ENCODE measurements around the gene DPEP2NB.
"Not testable (repeated sequence)": the region's sequence is repeated elsewhere in the genome, so short reads cannot be mapped to it uniquely, and the experiment has no call there.

DPEP2NB gene

DNA sequence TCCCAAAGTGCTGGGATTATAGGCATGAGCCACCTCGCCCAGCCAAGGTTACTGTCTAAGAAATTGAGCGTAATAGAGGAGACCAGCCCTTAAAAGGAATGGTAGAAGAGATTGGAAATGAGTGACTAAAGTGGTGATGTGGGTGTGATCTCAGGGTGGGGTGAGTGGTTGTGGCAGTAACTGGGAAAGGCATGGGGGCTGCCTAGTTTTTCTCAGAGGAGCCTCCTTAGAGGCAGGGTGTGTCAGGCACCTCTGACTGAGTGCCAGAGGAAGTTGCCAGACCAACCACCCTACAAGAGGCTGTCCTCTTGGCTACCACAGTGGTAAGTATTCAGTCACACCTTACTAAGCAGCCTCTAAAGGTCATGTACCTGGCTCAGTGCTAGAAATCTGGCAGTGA is 16.2 kb upstream of the DPEP2NB start:
- H3K4me3 ChIP-seq (ENCODE audit: low read length): no peak overlapping the region
- TF ChIP-seq ZNF274 (IDR thresholded peaks at IDR 0.05; ENCODE audit: low read depth, low read length): no peak

DNA sequence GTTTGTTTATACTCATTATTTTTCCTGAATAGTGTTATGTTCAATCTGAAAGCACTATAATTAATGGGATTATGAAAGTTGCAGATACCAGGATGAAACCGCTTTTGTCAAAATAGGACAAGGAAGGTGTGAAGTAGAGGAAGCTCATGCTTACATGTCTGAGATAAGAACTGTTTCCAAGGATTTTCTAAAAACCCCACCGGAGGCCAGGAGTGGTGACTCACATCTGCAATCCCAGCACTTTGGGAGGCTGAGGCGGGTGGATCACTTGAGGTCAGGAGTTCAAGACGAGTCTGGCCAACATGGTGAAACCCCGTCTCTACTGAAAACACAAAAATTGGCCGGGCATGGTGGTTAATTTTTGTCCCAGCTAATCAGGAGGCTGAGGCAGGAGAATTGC is 14.4 kb upstream of the DPEP2NB start:
- not testable (repeated sequence) for H3K4me3 ChIP-seq (ENCODE audit: low read length)

GRCh38 chr16:68028996-68029395 is 13.3 kb upstream of the DPEP2NB start:
- TF ChIP-seq ZNF274 (IDR thresholded peaks at IDR 0.05; ENCODE audit: low read depth, low read length): no peak
- H3K4me3 ChIP-seq (ENCODE audit: low read length): no peak overlapping the region

GRCh38 chr16:68022728-68023537 is 7.2 kb upstream of the DPEP2NB start, which contains the start of the genes DDX28 and DUS2:
TSS of gene DDX28 (minus strand) at chr16:68023232. CDS start at chr16:68023202, 30 bp downstream.
TSS of gene DUS2 (plus strand) at chr16:68023284. CDS start at chr16:68038024, 14,740 bp downstream.
- no peak for TF ChIP-seq ZNF274 (IDR thresholded peaks at IDR 0.05; ENCODE audit: low read depth, low read length)
- peak within 1 kb of the TSS; percentile 88 for H3K4me3 ChIP-seq (ENCODE audit: low read length)

- peak overlapping the region; percentile 88 for H3K4me3 ChIP-seq (ENCODE audit: low read length)
- no peak for TF ChIP-seq ZNF274 (IDR thresholded peaks at IDR 0.05; ENCODE audit: low read depth, low read length)
Observed at GRCh38 chr16:68022278-68022727, 6.6 kb upstream of the DPEP2NB start.

GRCh38 chr16:68021490-68021889 is 5.8 kb upstream of the DPEP2NB start:
- no peak overlapping the region; the same call in 1 of the 2 replicates for H3K4me3 ChIP-seq (ENCODE audit: low read length)

GRCh38 chr16:68019167-68019680 is 3.5 kb upstream of the DPEP2NB start:
- TF ChIP-seq ZNF274 (IDR thresholded peaks at IDR 0.05; ENCODE audit: low read depth, low read length): no peak
- H3K4me3 ChIP-seq (ENCODE audit: low read length): no peak overlapping the region

More at GRCh38 chr16:68021490-68021889, 5.8 kb upstream of the DPEP2NB start:
- TF ChIP-seq ZNF274 (IDR thresholded peaks at IDR 0.05; ENCODE audit: low read depth, low read length): no peak

- no peak overlapping the region for H3K4me3 ChIP-seq (ENCODE audit: low read length)
- TF ChIP-seq ZNF274 (IDR thresholded peaks at IDR 0.05; ENCODE audit: low read depth, low read length): no peak
Observed at GRCh38 chr16:68013440-68013839, 2.3 kb downstream of the DPEP2NB start.

DNA sequence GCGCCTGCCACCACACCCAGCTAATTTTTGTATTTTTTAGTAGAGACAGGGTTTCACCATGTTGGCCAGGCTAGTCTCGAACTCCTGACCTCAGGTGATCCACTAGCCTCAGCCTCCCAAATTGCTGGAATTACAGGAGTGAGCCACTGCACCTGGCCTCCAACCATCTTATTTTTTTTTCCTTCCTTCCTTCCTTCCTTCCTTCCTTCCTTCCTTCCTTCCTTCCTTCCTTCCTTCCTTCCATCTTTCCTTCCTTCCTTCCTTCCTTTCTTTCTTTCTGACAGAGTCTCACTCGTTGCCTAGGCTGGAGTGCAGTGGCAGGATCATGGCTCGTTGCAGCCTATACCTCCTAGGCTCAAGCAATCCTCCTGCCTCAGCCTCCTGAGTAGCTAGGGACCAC is 5.8 kb downstream of the DPEP2NB start:
- not testable (repeated sequence) for H3K4me3 ChIP-seq (ENCODE audit: low read length)

- H3K4me3 ChIP-seq (ENCODE audit: low read length): no peak overlapping the region
- TF ChIP-seq ZNF274 (IDR thresholded peaks at IDR 0.05; ENCODE audit: low read depth, low read length): no peak
Observed at GRCh38 chr16:68009157-68009735, 6.5 kb downstream of the DPEP2NB start.

DNA sequence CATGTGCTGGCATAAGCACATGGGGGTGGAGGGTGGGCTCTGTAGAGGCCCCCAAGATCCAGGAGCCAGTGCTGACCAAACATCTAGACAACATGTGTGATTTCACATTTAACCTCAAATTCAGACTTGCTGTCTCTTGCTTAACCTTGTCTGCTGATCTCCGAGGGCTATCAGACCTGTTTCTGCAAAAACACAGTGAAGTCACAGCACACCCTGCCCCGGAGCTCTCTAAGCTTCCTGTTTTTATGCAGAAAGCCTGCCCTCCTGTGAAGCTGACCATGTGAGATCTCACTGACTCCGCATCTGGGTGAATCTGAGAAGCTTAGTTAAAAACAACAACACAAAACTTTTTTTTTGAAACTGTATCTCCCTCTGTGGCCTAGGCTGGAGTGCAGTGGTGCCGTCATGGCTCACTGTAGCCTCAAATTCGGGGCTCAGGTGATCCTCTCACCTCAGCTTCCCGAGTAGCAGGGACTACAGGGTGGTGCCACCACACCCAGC is 9.9 kb downstream of the DPEP2NB start:
- H3K4me3 ChIP-seq (ENCODE audit: low read length): no peak overlapping the region
- no peak for TF ChIP-seq ZNF274 (IDR thresholded peaks at IDR 0.05; ENCODE audit: low read depth, low read length)

DNA sequence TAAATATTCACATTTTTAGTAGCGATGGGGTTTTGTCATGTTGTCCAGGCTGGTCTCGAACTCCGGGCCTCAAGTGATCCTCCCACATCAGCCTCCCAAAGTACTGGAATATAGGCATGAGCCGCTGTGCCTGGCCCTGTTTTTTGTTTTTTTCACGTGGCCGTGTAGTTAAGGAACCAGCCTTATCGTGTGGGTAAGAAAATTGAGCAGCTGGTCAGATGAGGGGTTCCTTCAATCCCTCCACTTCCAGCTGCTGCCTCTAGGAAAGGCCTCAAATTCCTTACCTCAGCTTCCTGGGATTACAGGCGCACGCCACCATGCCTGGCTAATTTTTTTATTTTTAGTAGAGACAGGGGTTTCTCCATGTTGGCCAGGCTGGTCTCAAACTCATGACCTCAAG is 10.5 kb downstream of the DPEP2NB start:
- no peak for TF ChIP-seq ZNF274 (IDR thresholded peaks at IDR 0.05; ENCODE audit: low read depth, low read length)
- no peak overlapping the region for H3K4me3 ChIP-seq (ENCODE audit: low read length)

- no peak overlapping the region for H3K4me3 ChIP-seq (ENCODE audit: low read length)
- no peak for TF ChIP-seq ZNF274 (IDR thresholded peaks at IDR 0.05; ENCODE audit: low read depth, low read length)
Observed at GRCh38 chr16:68003031-68003430, 12.7 kb downstream of the DPEP2NB start.

- no peak overlapping the region for H3K4me3 ChIP-seq (ENCODE audit: low read length)
- TF ChIP-seq ZNF274 (IDR thresholded peaks at IDR 0.05; ENCODE audit: low read depth, low read length): no peak
Observed at GRCh38 chr16:68000450-68000849, 15.3 kb downstream of the DPEP2NB start.

GRCh38 chr16:67999985-68000384 is 15.7 kb downstream of the DPEP2NB start:
- no peak overlapping the region for H3K4me3 ChIP-seq (ENCODE audit: low read length)
- TF ChIP-seq ZNF274 (IDR thresholded peaks at IDR 0.05; ENCODE audit: low read depth, low read length): no peak

DNA sequence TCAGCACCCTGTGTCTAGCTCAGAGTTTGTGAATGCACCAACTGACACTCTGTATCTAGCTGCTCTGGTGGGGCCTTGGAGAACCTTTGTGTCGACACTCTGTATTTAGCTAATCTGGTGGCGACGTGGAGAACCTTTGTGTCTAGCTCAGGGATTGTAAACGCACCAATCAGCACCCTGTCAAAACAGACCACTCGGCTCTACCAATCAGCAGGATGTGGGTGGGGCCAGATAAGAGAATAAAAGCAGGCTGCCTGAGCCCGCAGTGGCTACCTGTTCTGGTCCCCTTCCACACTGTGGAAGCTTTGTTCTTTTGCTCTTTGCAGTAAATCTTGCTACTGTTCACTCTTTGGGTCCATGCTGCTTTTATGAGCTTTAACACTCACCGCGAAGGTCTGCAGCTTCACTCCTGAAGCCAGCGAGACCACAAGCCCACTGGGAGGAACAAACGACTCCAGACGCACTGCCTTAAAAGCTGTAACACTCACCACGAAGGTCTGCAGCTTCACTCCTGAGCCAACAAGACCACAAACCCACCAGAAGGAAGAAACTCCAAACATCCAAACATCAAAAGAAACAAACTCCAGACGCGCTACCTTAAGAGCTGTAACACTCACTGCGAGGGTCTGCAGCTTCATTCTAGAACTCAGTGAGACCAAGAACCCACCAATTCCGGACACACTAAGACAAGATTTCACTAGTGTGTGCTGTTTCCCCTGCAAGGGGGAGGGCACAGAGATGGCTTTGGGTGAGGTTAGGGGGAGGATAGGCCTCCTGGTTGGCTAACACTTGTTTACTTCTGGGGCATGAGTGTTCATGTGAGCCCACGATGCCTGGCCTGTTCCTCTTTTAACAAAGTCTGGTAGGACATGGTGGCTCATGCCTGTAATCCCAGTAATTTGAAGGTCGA is 16.7 kb downstream of the DPEP2NB start, which contains the start of gene DPEP2:
Gene DPEP2 (minus strand): TSS at position 706 of the 910 bp plus-strand sequence. CDS start 6,272 bp downstream, outside the sequence.
- H3K4me3 ChIP-seq (ENCODE audit: low read length): not testable (repeated sequence)

DNA sequence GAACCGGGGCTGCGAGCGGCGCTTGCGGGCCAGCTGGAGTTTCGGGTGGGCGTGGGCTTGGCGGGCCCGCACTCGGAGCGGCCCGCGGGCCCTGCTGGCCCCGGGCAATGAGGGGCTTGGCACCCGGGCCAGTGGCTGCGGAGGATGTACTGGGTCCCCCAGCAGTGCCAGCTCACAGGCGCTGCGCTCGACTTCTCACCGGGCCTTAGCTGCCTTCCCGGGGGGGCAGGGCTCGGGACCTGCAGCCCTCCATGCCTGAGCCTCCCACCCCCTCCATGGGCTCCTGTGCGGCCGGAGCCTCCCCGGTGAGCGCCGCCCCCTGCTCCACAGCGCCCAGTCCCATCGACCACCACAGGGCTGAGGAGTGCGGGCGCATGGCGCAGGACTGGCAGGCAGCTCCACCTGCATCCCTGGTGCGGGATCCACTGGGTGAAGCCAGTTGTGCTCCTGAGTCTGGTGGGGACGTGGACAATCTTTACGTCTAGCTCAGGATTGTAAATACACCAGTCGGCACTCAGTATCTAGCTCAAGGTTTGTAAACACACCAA is 17.4 kb downstream of the DPEP2NB start:
- H3K4me3 ChIP-seq (ENCODE audit: low read length): not testable (repeated sequence)
